Activated CD4-positive, alpha-beta T cell treated with anti-CD3 and anti-CD28 coated beads, Interleukin-10, Interleukin-2, amounts not matched to agents 100 ng/mL and 50 ng/mL, durations not matched to agents 16 hours and 8 hours (primary cell): ENCODE measurements around the gene TNRC6C.
A peak's percentile ranks its signal among the peaks of the same experiment; 100 is the strongest.

Experiments used
- DNase-seq: peaks from one replicate; pipeline ENCODE4 v3.0.0-alpha.2; 2020

The TNRC6C gene

GRCh38 chr17:77957857-77958715 lies at the start of gene TNRC6C:
Gene TNRC6C, plus strand, starts transcription at chr17:77958703. Its CDS starts 45,504 bp downstream, at chr17:78004207.
- peak; percentile 100 for DNase-seq

- DNase-seq = no peak
Observed at GRCh38 chr17:77909236-77909635, 49.3 kb upstream of the TNRC6C start.

GRCh38 chr17:77909816-77910215 lies 48.7 kb upstream of the TNRC6C start:
- no peak for DNase-seq

- no peak for DNase-seq
Observed at GRCh38 chr17:77914385-77915254, 43.9 kb upstream of the TNRC6C start.

GRCh38 chr17:77915594-77916021 lies 42.9 kb upstream of the TNRC6C start:
- no peak for DNase-seq

GRCh38 chr17:77916264-77916663 lies 42.2 kb upstream of the TNRC6C start:
- DNase-seq = no peak

GRCh38 chr17:77916703-77917481 lies 41.6 kb upstream of the TNRC6C start:
- no peak for DNase-seq

- no peak for DNase-seq
Observed at GRCh38 chr17:77919276-77919675, 39.2 kb upstream of the TNRC6C start.

GRCh38 chr17:77923135-77923534 lies 35.4 kb upstream of the TNRC6C start:
- no peak for DNase-seq

- DNase-seq = no peak
Observed at GRCh38 chr17:77923776-77924513, 34.6 kb upstream of the TNRC6C start.

- DNase-seq = no peak
Observed at GRCh38 chr17:77924757-77925336, 33.7 kb upstream of the TNRC6C start.

- DNase-seq = no peak
Observed at GRCh38 chr17:77925831-77926543, 32.5 kb upstream of the TNRC6C start.

- no peak for DNase-seq
Observed at GRCh38 chr17:77926981-77927380, 31.5 kb upstream of the TNRC6C start.

GRCh38 chr17:77927777-77928518 lies 30.6 kb upstream of the TNRC6C start:
- no peak for DNase-seq

- DNase-seq = no peak
Observed at GRCh38 chr17:77928519-77929179, 29.9 kb upstream of the TNRC6C start.

- DNase-seq = no peak
Observed at GRCh38 chr17:77929180-77929564, 29.3 kb upstream of the TNRC6C start.

- DNase-seq = no peak
Observed at GRCh38 chr17:77929871-77930436, 28.5 kb upstream of the TNRC6C start.

- DNase-seq = no peak
Observed at GRCh38 chr17:77930780-77931768, 27.4 kb upstream of the TNRC6C start.
